Activated naive CD8-positive, alpha-beta T cell (primary cell): ENCODE data around the gene GTF2A1.

ENCODE experiments used
- H3K27ac Mint-ChIP-seq: one replicate; pipeline ENCODE4 v1.8.0; 2021; ENCODE audit warnings: mixed read lengths
- H3K27me3 Mint-ChIP-seq: one replicate; pipeline ENCODE4 v1.8.0; 2021; ENCODE audit warnings: mixed read lengths
- H3K36me3 Mint-ChIP-seq: one replicate; pipeline ENCODE4 v1.8.0; 2021; ENCODE audit warnings: mixed read lengths
- H3K4me1 Mint-ChIP-seq: one replicate; pipeline ENCODE4 v1.8.0; 2021; ENCODE audit warnings: low read depth, mixed read lengths
- H3K4me3 Mint-ChIP-seq: one replicate; pipeline ENCODE4 v1.8.0; 2021; ENCODE audit warnings: mild to moderate bottlenecking, mixed read lengths
- H3K9me3 Mint-ChIP-seq: one replicate; pipeline ENCODE4 v1.8.0; 2021; ENCODE audit warnings: low read depth, mixed read lengths

The GTF2A1 gene

DNA sequence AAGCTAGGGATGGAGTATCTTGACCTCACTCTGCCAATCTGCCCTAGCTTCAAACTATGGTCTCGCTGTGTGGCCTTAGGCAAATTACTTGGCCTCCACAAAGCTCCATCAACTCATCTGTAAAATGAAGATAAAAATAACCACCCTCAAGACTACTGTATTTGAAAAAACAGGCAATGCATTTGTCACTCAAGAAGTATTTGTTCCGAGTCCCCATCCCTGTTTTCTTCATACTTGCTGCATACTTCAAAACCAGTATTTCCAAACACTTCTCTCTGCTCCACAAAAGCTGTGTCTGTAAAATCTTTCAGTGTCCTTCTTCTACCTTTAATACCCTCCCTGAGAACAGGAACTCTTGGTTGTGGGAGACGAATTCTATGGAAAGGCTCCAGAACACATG, 47.9 kb downstream of the GTF2A1 start:
- H3K27ac Mint-ChIP-seq, result no peak overlapping the region

DNA sequence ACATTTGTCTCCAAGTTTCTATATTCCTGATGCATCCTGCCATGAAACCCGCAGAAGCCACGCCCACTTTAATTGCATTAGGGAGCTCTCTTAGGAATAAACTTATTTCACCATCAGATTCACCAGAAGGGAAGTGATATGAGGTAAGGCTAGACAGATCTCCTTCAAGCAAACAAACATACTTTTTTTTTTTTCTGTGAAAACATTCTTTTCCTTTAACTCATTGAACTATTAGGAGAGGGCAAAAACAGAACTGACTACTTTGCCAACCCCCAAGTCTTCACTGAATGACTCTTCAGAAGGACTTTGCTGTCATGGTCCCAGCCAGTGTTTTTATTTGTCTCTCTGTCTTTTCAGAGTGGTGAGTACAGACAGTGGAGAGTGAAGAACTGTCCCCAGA, 48.4 kb downstream of the GTF2A1 start:
- Mint-ChIP-seq H3K4me3 (no peak overlapping the region), H3K9me3 (no peaks in the 10 kb centered on the region), H3K27me3 (no peaks in the 10 kb centered on the region), H3K36me3 (no peaks in the 10 kb centered on the region), H3K27ac (no peak overlapping the region), H3K4me1 (peaks cover 16% of the 10 kb centered on the region)

More for the DNA sequence above, 47.9 kb downstream of the GTF2A1 start:
- peaks cover 18% of the 10 kb centered on the region for H3K4me1 Mint-ChIP-seq
- H3K9me3 Mint-ChIP-seq, result no peaks in the 10 kb centered on the region
- no peaks in the 10 kb centered on the region for H3K27me3 Mint-ChIP-seq
- no peaks in the 10 kb centered on the region for H3K36me3 Mint-ChIP-seq
- H3K4me3 Mint-ChIP-seq, result no peak overlapping the region

DNA sequence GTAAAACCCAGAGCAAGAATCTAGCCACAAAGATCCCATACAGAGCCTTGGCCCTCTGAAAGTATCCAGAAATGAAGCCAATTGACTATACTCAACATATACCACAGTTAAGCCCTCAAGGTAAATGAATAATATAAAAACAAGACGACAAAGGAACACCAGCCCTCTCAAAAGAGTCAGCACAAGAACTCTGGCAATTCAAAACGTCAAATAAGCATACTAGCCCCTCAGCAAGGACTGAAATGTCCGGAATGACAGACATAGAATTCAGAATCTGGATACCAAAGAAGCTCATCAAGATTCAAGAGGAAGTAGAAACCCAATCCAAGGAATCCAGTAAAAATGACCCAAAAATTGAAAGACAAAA, 49.9 kb downstream of the GTF2A1 start:
- peaks cover 16% of the 10 kb centered on the region for H3K4me1 Mint-ChIP-seq
- no peaks in the 10 kb centered on the region for H3K27me3 Mint-ChIP-seq

DNA sequence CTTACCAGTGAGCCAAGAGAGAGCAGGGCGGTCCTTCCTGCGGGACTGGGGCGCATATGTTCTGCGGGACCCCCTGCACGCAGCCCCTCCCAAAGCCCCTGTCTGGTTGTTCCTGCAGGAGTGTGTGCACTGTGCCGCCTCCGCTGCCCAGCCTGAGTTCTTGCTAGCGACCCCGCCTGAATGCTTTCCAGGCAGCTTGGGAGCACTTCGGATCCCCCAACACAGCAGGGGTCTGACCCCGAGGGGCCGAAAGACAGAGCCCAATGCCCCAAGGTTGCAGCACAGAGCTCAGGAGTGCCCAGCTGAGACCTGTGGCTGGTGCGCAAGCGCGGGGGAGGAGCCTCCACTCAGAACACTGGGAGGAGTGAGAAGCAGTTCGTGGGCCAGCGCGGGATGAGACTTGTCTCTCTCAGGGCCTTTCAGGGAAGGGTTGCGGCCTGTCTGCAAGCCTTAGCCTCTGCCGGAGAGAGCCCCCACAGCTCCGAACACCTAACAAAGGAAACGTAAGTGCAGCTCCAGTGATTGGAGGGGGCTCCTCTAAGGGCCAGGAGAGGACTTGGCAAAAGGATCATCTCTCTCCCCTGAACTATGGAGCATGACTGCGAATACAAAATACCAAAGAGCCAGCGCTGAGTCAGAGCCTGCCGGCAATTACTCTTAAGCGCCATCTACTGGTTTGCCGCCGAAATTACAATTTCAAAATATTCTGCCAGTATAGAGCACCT, 50.5 kb downstream of the GTF2A1 start:
- Mint-ChIP-seq H3K9me3 (no peaks in the 10 kb centered on the region), H3K4me3 (peak overlapping the region; percentile 90), H3K27ac (peak overlapping the region; percentile 94), H3K36me3 (no peaks in the 10 kb centered on the region), H3K27me3 (no peaks in the 10 kb centered on the region), H3K4me1 (peaks cover 16% of the 10 kb centered on the region)

More for the DNA sequence above, 49.9 kb downstream of the GTF2A1 start:
- H3K9me3 Mint-ChIP-seq, result no peaks in the 10 kb centered on the region
- H3K27ac Mint-ChIP-seq, result peak overlapping the region; percentile 94
- peak overlapping the region; percentile 90 for H3K4me3 Mint-ChIP-seq
- no peaks in the 10 kb centered on the region for H3K36me3 Mint-ChIP-seq

DNA sequence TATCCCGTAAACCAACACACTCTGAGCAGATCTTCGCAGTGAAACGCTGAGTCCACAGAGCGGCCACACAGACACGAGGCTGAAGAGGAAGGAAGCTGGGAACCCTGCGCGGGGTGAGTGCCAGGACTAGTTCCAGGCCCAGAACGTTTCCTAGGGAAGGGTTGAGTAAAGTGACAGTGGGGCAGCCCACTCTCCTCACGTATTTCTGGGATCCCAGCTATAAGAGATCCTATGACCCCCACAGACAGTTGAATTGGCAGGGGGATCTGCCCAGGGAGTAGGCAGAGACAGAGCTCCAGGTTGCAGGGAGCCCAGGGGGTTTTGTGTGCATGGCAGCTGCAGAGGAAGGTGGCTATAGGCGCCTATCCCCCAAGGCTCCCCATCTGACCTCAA, 51.1 kb downstream of the GTF2A1 start:
- no peaks in the 10 kb centered on the region for H3K9me3 Mint-ChIP-seq
- H3K27me3 Mint-ChIP-seq, result no peaks in the 10 kb centered on the region
- peaks cover 17% of the 10 kb centered on the region for H3K4me1 Mint-ChIP-seq
- no peaks in the 10 kb centered on the region for H3K36me3 Mint-ChIP-seq
- peak overlapping the region; percentile 94 for H3K27ac Mint-ChIP-seq
- H3K4me3 Mint-ChIP-seq, result peak overlapping the region; percentile 90

DNA sequence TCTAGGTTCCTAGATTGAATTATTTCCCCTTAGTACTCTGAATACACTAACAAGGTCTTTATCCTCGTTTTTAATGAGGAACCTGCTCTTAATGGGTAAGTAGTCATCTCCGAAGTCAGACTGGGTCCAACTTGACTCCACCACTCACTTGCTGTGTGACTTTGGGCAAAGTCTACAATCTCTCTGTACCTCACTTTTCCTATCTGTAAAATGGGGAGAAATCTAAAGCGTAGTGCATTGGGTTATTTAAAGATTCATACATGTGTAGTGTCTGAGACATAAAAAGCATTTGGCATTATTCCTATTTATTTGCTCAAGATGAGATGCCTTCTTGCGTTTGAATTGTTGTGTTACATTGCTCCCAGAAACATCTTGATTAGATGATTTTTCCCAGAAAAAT, 51.5 kb downstream of the GTF2A1 start:
- H3K36me3 Mint-ChIP-seq, result no peaks in the 10 kb centered on the region
- no peaks in the 10 kb centered on the region for H3K9me3 Mint-ChIP-seq
- peak overlapping the region; percentile 94 for H3K27ac Mint-ChIP-seq
- peak overlapping the region; percentile 90 for H3K4me3 Mint-ChIP-seq
- H3K27me3 Mint-ChIP-seq, result no peaks in the 10 kb centered on the region
- peaks cover 19% of the 10 kb centered on the region for H3K4me1 Mint-ChIP-seq

DNA sequence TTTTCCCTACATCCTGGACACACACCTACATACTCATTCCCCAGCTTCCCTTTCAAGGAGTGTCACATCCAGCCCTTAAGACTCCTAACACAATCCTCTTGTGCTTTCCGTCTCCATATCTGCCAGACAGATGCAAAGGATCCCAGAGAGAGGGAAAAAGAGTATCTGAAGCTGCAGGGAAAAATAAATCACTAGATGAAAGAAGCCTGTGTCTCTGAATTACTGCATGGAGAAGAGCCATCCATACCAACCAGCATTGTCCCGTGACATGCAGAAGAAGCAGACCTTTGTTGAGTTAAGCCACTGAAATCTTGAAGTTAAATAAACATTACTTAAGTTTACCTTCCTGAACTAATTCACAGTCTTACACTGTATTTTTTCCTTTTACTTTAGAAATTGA, 54.6 kb downstream of the GTF2A1 start:
- Mint-ChIP-seq H3K36me3 (peaks cover 2% of the 10 kb centered on the region), H3K27me3 (no peaks in the 10 kb centered on the region), H3K27ac (no peak overlapping the region), H3K4me1 (peaks cover 21% of the 10 kb centered on the region), H3K4me3 (no peak overlapping the region), H3K9me3 (no peaks in the 10 kb centered on the region)

DNA sequence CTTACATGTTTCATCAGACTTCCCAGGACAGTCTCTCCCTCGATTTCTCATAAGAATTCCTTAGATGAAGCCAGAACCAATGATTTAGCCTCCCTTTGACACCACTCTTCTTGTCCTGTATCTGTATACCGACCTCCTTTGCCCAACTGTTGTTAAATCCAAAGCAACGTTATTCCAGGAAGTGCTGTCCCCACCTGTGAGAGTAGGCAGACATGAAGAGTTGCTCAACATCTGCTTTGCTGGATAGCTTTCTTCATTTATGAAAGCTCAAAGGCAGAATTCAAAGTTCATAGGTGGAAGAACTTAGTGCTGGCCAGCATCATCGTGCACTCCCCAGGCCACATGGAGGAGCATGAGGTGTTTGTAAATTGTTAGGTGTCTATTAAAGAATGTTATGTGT, 55.6 kb downstream of the GTF2A1 start:
- H3K9me3 Mint-ChIP-seq, result no peaks in the 10 kb centered on the region
- H3K4me3 Mint-ChIP-seq, result no peak overlapping the region
- H3K27me3 Mint-ChIP-seq, result no peaks in the 10 kb centered on the region
- H3K36me3 Mint-ChIP-seq, result peaks cover 2% of the 10 kb centered on the region
- H3K27ac Mint-ChIP-seq, result no peak overlapping the region
- H3K4me1 Mint-ChIP-seq, result peaks cover 15% of the 10 kb centered on the region

DNA sequence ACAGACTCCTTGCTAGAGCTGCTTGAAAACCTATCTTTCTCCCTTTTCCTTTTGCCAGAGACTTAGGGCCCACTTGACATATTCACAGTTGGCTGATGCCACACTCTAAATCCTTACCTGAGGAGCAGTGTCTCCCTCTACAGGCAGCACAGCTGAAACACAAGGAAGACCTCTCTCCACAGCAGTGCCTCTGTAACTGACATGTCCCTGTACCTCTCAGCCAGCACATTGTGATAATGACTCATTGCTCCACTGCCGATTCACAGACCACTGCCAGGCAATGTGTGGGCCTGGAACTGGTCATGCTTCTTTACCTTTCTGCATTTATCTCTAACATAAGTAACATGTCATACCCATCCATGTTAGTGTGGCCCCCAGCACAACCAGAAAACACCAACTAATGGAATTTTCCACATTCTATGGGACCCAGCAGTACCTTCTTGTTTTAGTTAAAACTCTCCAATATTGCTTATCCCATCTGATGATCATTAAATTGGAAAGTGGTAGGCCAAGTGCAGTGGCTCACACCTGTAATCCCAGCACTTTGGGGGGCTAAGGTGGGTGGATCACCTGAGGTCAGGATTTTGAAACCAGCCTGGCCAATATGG, 56.5 kb downstream of the GTF2A1 start:
- H3K27ac Mint-ChIP-seq, result peak overlapping the region; percentile 69
- H3K9me3 Mint-ChIP-seq, result no peaks in the 10 kb centered on the region
- peaks cover 2% of the 10 kb centered on the region for H3K36me3 Mint-ChIP-seq
- H3K4me1 Mint-ChIP-seq, result peaks cover 7% of the 10 kb centered on the region
- no peaks in the 10 kb centered on the region for H3K27me3 Mint-ChIP-seq
- no peak overlapping the region for H3K4me3 Mint-ChIP-seq

DNA sequence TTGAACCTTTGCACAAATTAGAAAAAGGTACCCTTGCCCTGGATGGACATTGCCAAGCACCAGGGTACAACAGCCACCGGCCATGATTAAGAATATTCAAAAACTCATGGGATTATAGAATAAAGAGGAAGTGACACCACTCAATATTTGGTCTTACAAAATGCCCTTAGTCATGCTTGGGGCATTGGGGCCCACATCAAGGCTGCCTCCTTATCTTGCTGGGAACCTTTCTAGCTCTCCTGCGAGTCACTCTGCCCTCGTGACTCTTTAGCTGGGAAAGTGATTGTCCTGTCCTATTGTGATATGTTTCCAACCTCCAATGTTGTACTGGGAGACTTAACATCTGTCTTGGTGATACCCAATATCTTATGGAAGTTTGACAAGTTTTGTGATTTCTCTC, 57.8 kb downstream of the GTF2A1 start:
- Mint-ChIP-seq H3K4me3 (no peak overlapping the region), H3K36me3 (peaks cover 2% of the 10 kb centered on the region), H3K27ac (no peak overlapping the region), H3K9me3 (no peaks in the 10 kb centered on the region), H3K27me3 (no peaks in the 10 kb centered on the region), H3K4me1 (peaks cover 5% of the 10 kb centered on the region)

DNA sequence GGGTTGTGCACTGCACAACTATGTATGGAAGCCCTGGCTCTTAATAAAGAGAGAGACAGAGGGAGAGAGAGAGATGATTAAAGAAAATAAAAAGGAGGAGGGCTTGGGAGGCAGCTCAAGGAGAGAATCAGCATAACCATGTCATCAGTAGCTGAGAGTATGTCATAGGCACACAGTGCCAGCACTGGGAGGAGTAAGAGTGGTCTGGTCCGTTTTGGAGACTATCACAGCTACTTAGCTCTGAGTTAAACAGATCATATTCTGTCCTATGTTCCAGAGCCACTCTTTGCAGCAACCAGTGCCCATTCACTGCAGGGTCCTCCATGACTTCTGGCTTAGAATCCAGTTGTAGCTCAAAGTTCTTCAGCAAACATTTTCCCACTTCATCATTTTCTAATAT, 59.0 kb downstream of the GTF2A1 start:
- Mint-ChIP-seq H3K27ac (no peak overlapping the region), H3K4me3 (no peak overlapping the region), H3K27me3 (no peaks in the 10 kb centered on the region), H3K9me3 (no peaks in the 10 kb centered on the region), H3K4me1 (peaks cover 5% of the 10 kb centered on the region), H3K36me3 (peaks cover 2% of the 10 kb centered on the region)

DNA sequence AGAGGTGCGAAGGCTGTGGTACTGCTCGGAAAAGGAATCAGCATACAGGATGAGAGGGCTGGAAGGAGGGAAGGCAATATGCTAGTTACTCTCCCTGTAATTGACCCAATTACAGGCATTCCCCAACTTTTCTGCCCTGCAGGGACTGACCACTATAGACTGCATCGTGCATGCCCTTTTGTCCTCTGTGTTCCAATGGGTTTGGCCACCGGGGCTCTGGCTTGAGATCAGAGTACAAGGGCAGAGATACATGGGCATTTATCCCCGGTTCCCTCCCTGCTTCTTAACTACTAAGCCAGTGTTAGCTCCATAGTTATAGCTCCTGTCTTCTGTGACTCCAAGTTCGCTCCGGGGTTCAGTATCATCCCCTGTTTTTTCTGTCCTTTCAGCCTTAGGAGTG, 59.7 kb downstream of the GTF2A1 start:
- H3K4me3 Mint-ChIP-seq, result no peak overlapping the region
- H3K36me3 Mint-ChIP-seq, result peaks cover 2% of the 10 kb centered on the region

DNA sequence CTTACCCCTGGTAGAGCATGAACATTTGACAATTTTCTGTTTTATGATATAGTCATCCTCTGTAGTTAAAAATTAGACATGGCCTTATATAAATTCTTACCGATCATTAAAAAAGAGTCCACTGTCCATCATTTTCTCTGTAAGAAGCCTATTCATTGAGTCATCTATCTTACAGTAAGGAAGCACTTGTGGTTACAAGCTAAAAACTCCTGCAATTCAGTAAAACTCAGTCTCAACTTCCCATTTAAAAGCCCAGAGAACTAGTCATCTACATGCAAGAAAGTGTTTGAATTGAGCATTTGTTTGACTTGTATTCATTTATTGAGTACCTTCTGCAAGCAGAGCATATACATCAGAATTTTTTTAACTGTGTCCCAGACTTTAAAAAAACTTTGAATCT, 63.3 kb downstream of the GTF2A1 start:
- Mint-ChIP-seq H3K36me3 (no peaks in the 10 kb centered on the region), H3K4me3 (no peak overlapping the region)

More for the DNA sequence above, 59.7 kb downstream of the GTF2A1 start:
- Mint-ChIP-seq H3K27ac (no peak overlapping the region), H3K9me3 (no peaks in the 10 kb centered on the region), H3K27me3 (no peaks in the 10 kb centered on the region), H3K4me1 (peaks cover 5% of the 10 kb centered on the region)

DNA sequence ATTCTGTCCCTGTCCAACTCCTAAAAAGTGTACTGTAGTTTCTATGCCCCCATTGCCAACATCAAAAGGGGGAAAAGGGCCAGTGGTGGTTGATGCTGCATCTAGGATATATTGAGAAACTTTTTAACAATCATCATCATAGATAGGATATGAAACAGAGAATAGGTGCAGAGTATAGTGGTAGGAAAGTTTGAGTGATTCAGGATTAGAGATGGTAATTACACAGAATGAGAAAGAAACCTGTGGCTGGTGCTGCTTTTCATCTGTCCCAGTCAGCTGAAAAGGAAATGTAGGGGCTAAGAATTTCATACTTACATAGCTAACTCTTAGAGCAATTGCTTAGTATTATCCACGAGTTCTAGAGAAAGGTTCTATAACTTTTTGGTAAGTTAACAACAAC, 67.6 kb downstream of the GTF2A1 start:
- H3K36me3 Mint-ChIP-seq, result peaks cover 3% of the 10 kb centered on the region
- H3K9me3 Mint-ChIP-seq, result no peaks in the 10 kb centered on the region
- no peaks in the 10 kb centered on the region for H3K27me3 Mint-ChIP-seq
- peaks cover 4% of the 10 kb centered on the region for H3K4me1 Mint-ChIP-seq
- no peak overlapping the region for H3K27ac Mint-ChIP-seq
- no peak overlapping the region for H3K4me3 Mint-ChIP-seq

More for the DNA sequence above, 63.3 kb downstream of the GTF2A1 start:
- Mint-ChIP-seq H3K9me3 (no peaks in the 10 kb centered on the region), H3K27ac (no peak overlapping the region), H3K27me3 (no peaks in the 10 kb centered on the region), H3K4me1 (peaks cover 4% of the 10 kb centered on the region)

DNA sequence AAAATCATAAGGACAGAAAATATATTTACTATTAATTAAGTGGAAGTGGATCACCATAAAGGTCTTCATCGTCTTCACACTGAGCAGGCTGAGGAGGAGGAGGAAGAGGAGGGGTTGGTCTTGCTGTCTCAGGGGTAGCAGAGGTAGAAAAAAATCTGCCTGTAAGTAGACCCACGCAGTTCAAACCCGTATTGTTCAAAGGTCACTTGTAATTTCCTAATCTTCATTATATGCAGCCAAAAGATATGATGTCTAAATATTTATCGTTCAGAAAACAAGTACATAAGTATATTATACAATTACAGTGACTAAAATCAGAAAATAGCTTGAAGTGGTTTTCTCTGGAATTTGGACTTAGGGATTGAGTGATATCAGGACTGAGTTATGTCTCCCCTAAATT, 72.1 kb downstream of the GTF2A1 start:
- no peak overlapping the region for H3K4me3 Mint-ChIP-seq
- H3K36me3 Mint-ChIP-seq, result peaks cover 6% of the 10 kb centered on the region
- H3K9me3 Mint-ChIP-seq, result no peaks in the 10 kb centered on the region
- H3K4me1 Mint-ChIP-seq, result peaks cover 15% of the 10 kb centered on the region
- H3K27me3 Mint-ChIP-seq, result no peaks in the 10 kb centered on the region
- H3K27ac Mint-ChIP-seq, result no peak overlapping the region
